Measurements from ENCODE around the gene IL20. TPM values are rescaled to one million over a fixed set of nuclear protein-coding genes. Genes with fewer than 3 reads are reported as not detected.
A peak's percentile ranks its signal among the peaks of the same experiment; 100 is the strongest.

The IL20 gene
- polyA plus RNA-seq, 1 donor (not counting 4 experiments of a cell fraction or from before 2014, with no cell fraction given) = 4.7 TPM

- no peaks in the 10 kb centered on the region for H3K27me3 ChIP-seq (ENCODE audit: control insufficient read depth, extremely low read depth, insufficient read depth, low read length)
- no peak for TF ChIP-seq CTCF (optimal IDR thresholded peaks at IDR 0.05 in 1 of 3, IDR thresholded peaks at IDR 0.05 in 1 of 3, conservative IDR thresholded peaks at IDR 0.05 in 1 of 3; ENCODE audit: extremely low read depth in 1 of 3, insufficient read depth in 2 of 3, low read length in 3 of 3)
- TF ChIP-seq EZH2 (IDR thresholded peaks at IDR 0.05; ENCODE audit: low read length) = no peak
- no peak for DNase-seq (ENCODE audit: low read depth, low spot score)
- H2AFZ ChIP-seq (ENCODE audit: control insufficient read depth, low read length) = no peak overlapping the region
- no peaks in the 10 kb centered on the region for H3K36me3 ChIP-seq (ENCODE audit: control insufficient read depth in 2 of 2, extremely low read depth in 1 of 2, insufficient read depth in 2 of 2, low read length in 2 of 2)
- peaks cover 15% of the 10 kb centered on the region for H3K4me1 ChIP-seq (ENCODE audit: control insufficient read depth, extremely low read depth, insufficient read depth, low read length)
- no peak overlapping the region for H3K4me3 ChIP-seq (ENCODE audit: control insufficient read depth in 2 of 3, extremely low read depth in 1 of 3, insufficient read depth in 2 of 3, low read depth in 1 of 3, low read length in 3 of 3)
- no peaks in the 10 kb centered on the region for H3K79me2 ChIP-seq (ENCODE audit: control insufficient read depth, insufficient read depth, low read length)
- no peaks in the 10 kb centered on the region for H3K9me3 ChIP-seq (ENCODE audit: control insufficient read depth, low read depth, low read length)
- H4K20me1 ChIP-seq (ENCODE audit: control insufficient read depth, extremely low read depth, insufficient read depth, low read length) = no peaks in the 10 kb centered on the region
- H3K4me2 ChIP-seq (ENCODE audit: control insufficient read depth, extremely low read depth, insufficient read depth, low read depth, low read length) = no peak overlapping the region
- dilution Hi-C loops (cut with MboI; ENCODE audit: extremely low pct_ligation_motif_present, low sequenced_read_pairs) = no loop called here
- no peak for FAIRE-seq
- H3K27ac ChIP-seq (ENCODE audit: control insufficient read depth, insufficient read depth, low read length) = no peak overlapping the region
- H3K9ac ChIP-seq (ENCODE audit: control insufficient read depth, extremely low read depth, insufficient read depth, low read length) = no peak overlapping the region
- no peaks in the 10 kb centered on the region for H3K9me1 ChIP-seq (ENCODE audit: control insufficient read depth, extremely low read depth, insufficient read depth, low read length)
Observed at GRCh38 chr1:206828061-206828460, 37.4 kb upstream of the IL20 start.

GRCh38 chr1:206828765-206829164 is 36.7 kb upstream of the IL20 start:
- TF ChIP-seq CTCF (optimal IDR thresholded peaks at IDR 0.05 in 1 of 3, IDR thresholded peaks at IDR 0.05 in 1 of 3, conservative IDR thresholded peaks at IDR 0.05 in 1 of 3; ENCODE audit: extremely low read depth in 1 of 3, insufficient read depth in 2 of 3, low read length in 3 of 3) (peak in 2 of 3 experiments; percentile 12 to 33), EZH2 (IDR thresholded peaks at IDR 0.05; ENCODE audit: low read length) (no peak)
- FAIRE-seq (no peak), DNase-seq (ENCODE audit: low read depth, low spot score) (no peak)
- no peaks in the 10 kb centered on the region for H3K9me3 ChIP-seq (ENCODE audit: control insufficient read depth, low read depth, low read length)
- H3K27me3 ChIP-seq (ENCODE audit: control insufficient read depth, extremely low read depth, insufficient read depth, low read length) = no peaks in the 10 kb centered on the region
- H3K27ac ChIP-seq (ENCODE audit: control insufficient read depth, insufficient read depth, low read length) = no peak overlapping the region
- H3K4me2 ChIP-seq (ENCODE audit: control insufficient read depth, extremely low read depth, insufficient read depth, low read depth, low read length) = no peak overlapping the region
- H3K4me3 ChIP-seq (ENCODE audit: control insufficient read depth in 2 of 3, extremely low read depth in 1 of 3, insufficient read depth in 2 of 3, low read depth in 1 of 3, low read length in 3 of 3) = no peak overlapping the region
- peaks cover 19% of the 10 kb centered on the region for H3K4me1 ChIP-seq (ENCODE audit: control insufficient read depth, extremely low read depth, insufficient read depth, low read length)
- H3K9ac ChIP-seq (ENCODE audit: control insufficient read depth, extremely low read depth, insufficient read depth, low read length) = no peak overlapping the region
- dilution Hi-C loops (cut with MboI; ENCODE audit: extremely low pct_ligation_motif_present, low sequenced_read_pairs) = no loop called here
- H4K20me1 ChIP-seq (ENCODE audit: control insufficient read depth, extremely low read depth, insufficient read depth, low read length) = no peaks in the 10 kb centered on the region
- H3K9me1 ChIP-seq (ENCODE audit: control insufficient read depth, extremely low read depth, insufficient read depth, low read length) = no peaks in the 10 kb centered on the region
- H2AFZ ChIP-seq (ENCODE audit: control insufficient read depth, low read length) = no peak overlapping the region
- H3K79me2 ChIP-seq (ENCODE audit: control insufficient read depth, insufficient read depth, low read length) = no peaks in the 10 kb centered on the region
- H3K36me3 ChIP-seq (ENCODE audit: control insufficient read depth in 2 of 2, extremely low read depth in 1 of 2, insufficient read depth in 2 of 2, low read length in 2 of 2) = no peaks in the 10 kb centered on the region

Measured in keratinocyte (primary cell).